ENCODE measurements around the gene ABCC8.

The ABCC8 gene

DNA sequence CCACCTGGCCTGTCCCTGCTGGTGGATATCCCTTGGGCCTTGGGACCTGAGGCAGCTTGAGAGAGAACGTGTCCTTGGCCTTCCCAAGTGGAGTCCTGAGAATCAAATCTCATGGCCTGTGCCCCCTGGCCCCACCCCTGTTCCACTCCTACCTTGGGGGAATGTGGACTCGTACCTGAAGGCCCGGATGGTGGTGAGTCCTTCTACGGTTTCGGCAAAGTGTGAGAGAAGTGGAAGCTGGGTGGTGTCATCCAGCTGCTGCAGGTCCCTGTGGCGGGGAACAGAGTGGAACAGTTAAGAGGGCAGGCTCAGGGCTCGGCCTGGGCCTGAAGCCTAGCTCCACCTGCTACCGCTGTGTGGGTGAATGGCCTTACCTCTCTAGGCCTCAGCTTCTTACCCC is 74.2 kb downstream of the ABCC8 start:
- DNase-seq: no peak

DNA sequence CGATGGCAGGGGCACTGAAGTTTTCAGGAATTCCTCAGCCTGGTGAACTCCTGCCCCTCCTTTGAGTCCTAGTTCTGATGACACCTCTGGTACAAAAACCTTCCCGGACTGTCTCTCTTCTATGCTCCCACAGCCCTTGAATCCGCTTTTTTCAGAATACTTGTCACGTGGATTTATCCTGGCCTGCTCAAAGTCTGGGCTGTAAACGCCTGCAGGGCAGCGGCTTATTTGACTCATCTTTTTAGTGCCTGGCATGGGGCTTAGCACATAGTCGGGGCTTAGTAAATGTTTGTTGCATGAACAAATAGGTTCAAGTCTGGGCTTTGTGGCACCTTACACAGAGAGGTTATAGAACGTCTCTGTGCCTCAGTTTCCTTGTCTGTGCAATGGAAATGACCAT is 74.8 kb downstream of the ABCC8 start:
- DNase-seq: no peak

- no peak for DNase-seq
Measured at GRCh38 chr11:17401316-17401715, 75.3 kb downstream of the ABCC8 start.

DNA sequence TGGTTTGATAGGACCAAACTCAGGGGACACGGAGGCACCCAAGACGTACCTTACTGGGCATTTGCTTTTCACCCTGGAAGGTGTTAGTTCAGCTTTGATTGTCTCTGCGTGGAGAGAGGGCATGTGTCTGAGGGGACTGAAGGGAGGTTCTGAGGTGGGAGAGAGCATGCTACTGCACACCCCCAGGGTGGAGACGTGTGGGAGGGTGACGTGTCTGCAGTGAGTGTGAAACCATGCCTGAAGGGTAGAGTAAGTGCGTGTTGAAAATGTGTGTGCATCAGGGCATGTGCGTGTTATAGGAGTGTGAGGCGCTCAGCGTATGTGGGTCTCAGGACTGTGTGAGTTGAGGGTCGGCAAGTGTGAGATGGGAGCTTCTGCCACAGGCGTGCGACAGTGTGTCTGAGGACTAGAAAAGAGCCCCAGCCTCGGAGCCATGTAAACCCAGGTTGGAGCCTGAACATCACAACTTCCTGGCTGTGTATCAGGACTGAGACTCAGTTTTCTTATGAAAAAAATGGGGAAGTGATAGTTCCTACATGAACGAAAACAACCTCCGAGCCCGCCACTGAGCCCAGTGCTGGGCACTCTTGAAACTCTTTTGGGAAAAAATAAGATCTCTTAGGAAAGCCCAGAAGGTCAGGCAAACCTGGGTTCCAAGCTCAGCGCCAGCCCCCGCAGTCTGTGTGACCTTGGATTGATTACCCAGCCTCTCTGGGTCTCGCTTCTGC is 76.4 kb downstream of the ABCC8 start:
- no peak for DNase-seq

DNA sequence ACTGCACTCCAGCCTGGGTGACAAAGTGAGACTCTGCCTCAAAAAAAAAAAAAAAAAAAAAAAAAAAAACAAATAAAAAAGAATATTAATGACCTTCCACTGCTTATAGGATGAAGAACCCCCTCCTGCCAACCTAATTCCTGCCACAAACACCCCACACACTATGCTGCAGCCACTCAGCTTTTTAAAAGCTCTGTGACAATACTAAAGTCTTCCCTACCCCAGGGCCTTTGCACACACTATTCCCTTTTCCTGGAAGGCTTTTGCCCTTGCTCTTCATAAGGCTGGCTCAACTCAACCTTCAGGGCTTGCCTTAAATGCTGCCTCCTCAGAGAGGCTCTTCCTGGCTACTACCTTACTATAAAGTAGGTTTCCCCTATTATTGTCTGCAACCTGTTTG is 77.4 kb downstream of the ABCC8 start:
- no peak for DNase-seq

DNA sequence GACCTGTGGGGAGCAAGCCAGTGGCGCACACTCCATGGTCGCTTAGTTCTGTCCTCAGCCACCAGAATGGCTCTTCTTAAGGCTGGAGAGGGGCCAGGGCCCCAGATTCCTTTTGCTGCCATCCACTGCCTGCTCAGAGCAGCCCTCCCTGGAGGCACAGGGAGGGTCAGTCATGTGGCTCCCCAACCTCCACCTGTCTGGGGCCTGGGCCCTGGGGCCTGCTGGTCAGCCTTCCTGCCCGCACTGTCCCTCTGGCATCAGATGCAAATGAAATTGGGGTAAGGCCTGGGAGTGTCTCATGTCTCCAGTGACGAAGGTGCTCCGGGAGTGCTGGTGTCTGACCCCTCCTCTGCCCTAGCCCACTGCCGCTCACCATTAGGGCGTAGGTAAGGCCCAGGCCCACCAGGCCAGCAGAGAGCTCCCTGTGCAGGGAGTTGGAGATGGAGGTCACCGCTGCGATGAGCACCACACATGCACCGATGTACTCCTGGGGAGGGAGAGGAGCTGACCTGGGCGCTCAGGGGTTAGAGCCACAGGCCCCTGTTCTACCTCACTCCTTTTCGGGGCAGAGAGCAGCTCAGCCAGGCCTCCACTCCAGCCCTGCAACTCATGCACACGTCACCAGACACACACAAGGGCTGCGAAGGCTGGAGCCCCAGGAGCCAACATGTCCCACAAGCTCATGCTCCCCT is 79.2 kb downstream of the ABCC8 start:
- no peak for DNase-seq

- no peak for DNase-seq
Measured at GRCh38 chr11:17396598-17397310, 79.9 kb downstream of the ABCC8 start.

- no peak for DNase-seq
Measured at GRCh38 chr11:17395978-17396377, 80.7 kb downstream of the ABCC8 start.

DNA sequence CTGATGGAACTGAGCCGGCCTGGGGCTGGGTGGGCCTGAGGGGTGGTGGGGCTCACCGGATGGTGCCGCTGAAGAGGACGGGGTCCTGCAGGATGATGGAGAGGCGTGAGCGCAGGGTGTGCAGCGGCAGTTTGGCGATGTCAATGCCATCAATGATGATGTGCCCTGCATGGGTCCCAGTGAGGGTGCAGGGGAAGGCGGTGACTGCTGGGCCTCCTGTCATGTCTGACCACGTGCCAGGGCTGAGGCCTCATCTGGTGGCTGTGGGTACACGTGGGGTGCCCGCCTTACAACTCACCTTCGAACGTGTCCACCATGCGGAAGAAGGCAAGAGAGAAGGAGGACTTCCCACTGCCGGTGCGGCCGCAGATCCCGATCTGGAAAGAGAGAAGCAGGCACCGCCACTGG is 81.1 kb downstream of the ABCC8 start:
- no peak for DNase-seq

DNA sequence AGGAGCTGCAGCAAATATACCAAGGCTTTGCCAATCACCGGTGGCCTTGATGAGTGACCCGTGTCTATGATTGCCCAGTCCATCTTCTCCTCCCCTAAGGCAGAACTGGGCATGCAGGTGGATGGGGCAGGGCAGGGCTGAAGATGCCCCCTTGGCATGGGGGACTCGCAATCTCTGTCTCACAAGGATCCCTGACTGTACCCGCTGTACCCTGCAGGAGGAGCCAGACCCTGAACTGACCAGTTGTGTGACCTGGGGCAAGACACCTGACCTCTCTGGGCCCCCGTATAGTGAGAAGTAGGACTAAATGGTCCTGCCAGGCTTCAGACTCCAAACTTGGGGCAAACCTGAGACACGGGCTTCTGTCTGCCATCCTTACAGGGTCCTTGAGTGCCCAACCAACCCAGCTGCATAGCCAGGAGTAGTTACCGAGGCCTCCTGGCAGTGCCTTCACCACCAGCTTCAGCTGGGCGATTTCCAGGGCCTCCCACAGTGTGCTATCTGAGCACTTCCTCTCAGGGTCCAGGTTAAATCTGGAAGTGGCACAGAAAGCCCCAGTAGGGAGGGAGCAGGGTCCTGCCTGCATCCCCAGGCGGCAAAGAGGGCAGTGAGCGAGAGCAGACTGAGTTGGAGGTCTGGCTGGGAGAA is 81.8 kb downstream of the ABCC8 start:
- DNase-seq: no peak

- DNase-seq: no peak
Measured at GRCh38 chr11:17393472-17393871, 83.2 kb downstream of the ABCC8 start.

DNA sequence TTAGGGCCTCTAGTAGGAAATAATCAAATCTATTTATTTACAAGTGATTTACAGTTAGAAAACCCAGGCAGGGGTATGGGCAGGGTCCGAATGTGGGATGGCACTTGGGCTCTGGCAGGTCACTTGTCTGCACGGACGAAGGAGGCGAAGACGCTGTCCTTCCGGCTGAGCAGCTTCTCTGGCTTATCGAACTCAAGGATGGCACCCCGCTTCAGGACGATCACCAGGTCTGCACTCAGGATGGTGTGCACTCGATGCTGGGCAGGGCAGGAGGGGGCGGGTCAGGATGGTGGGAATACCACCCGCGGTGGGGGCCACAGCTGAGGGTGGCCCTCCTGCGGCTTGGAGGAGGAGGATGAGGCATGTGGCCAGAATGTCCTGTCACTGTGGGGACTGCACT is 83.8 kb downstream of the ABCC8 start:
- no peak for DNase-seq

DNA sequence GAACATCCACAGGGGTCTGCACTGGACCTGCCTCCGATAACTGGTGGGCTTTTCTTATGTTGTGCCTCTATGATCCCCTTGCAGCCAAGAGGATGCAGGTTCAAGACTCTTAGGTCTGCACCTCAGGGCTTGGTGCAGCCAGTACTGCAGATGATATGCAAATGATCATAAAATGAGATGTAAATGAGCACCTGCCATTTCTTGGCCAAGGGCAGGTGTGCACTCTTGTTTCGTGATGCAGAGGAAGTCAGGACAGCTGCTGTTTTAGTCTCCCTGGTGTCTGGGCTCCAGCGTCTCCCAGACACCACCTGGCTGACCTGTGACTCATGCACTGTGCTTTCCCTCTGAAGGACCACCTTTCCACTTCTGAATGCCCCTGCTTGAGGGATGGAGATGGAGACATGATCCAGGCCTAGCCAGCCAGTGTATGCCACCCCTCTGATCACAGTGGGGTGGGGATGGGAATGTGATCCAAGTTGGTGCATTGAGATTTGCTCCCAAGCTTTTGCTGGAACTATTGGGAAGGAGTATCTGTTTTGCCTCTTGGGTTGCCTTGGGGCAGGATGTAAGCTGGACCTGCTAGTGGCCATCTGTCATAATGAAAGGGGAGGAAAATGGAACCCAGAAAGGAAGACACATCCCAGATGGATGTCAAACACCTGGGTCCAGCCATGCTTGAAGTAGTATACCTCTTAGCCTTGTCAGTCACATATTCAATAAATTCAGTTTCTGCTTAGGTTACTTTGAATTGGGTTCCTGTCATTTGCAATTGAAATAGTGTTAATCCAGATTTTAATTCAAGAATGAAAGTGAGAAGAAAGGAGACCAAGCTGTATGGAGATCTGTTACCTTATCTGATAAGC is 84.9 kb downstream of the ABCC8 start:
- DNase-seq: no peak

DNA sequence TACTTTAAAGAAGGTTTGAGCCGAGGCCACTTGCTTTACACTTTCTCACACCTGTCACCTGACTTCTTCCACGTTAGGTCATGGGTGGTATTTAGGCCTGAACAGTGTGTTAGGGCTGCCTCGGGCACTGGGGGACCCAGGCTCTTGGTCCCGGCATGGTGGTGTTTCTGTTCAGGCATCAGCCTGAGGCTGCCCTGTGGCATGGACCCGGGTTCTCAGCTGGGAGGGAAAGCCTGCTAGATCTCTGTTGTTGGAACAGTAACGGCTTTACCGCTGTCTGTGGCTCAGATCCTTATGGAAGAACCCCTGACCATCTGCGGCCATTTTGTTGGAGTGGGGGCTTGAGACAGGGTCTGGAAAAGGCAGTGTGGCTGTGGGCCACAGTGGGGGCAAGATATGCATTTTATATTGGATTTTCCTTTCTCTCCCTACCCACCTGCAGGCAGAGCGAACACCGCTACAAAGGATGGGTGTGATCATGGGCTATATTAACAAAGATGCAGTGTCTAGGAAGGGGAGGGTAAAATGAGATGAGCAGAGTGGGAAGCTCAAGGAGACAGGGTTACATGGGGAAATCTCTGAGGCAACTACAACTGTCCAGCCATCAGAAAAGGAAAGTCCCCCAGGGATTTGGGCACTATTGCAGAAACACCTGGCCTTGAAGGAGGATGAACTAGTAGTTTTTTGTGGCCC is 86.5 kb downstream of the ABCC8 start:
- no peak for DNase-seq

DNA sequence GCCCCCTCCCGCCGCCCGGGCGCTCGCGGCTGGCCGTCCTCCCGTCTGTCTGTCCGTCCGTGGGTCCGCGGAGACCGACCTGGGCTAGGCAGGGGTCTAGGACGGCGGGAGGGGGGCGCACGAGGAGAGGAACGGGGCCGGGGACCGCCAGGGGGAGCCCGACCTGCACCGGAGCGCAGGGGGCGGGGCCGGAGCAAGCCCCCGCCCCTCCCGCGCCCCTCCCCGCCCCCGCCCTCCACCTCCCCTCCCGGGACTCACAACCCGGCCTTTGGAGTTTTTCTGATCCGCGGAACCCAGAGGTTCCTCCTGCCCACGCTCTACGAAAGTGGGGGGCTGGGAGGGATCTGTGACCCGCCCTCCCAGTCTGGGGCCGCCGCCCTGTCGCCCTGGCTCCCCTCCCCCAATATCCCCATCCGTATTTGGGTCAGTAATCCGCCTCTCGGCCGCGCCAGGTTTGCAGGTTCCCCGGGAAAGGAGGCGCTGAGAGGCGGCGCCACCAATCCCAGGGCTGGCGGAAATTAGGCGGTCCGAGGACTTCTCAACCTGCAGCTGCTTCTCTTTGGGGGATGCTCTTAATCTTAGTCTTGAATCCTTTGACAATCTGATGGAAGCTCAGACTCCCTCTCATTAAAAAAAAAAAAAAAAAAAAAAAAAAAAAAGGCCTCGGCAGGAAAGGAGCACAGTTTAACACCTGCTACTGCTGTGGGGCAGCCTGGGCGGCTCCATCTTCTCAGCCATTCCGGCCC is 87.3 kb downstream of the ABCC8 start:
- DNase-seq: peak; percentile 54 to 78 (median 74)

DNA sequence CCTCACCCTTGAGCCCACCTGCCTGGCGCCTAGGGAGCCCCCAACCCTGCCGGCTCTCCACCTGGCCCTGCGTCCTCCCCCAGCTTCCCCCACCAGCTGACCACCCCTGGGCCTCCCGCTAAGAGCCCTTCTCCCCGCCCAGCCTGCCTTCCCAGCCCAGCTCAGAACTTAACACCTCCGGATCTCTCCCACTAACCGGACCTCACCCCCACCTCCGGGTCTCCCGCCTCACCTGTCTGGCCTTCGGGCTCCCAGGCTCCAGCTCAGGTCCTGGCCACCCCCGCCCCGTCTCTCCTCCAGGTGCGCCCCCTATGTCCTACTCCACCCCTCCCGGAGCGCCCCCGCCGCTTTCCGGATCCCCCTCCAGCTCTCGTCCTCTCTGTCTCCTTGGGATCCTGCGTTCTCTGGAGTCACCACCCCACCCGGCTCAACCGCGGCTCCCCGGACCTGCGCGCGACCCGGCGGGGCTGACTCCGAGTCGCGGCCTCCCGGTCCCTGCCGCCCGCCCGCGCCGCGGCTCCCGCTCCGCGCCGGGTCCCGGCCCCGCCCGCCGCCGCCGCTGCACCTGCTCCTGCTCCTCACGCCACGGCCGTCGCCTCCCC is 87.9 kb downstream of the ABCC8 start, which contains the start of gene KCNJ11:
Gene KCNJ11, minus strand, starts transcription at position 51 of the 602 bp plus-strand sequence. CDS start 568 bp downstream, outside the sequence.
- peak in 1 of 5 donors; percentile 8 for DNase-seq

DNA sequence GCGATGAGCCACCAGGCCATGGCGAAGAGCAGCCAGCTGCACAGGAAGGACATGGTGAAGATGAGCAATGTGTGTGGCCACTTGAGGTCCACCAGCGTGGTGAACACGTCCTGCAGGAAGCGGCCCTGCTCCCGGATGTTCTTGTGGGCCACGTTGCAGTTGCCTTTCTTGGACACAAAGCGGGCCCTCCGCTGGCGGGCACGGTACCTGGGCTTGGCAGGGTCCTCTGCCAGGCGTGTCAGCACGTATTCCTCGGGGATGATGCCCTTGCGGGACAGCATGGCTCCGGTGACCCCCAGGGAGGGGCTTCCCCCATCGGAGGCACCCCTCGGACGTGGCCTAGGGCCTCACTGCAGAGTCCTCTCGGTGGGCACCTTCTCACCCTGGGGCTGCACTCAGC is 88.8 kb downstream of the ABCC8 start:
- DNase-seq: no peak

DNA sequence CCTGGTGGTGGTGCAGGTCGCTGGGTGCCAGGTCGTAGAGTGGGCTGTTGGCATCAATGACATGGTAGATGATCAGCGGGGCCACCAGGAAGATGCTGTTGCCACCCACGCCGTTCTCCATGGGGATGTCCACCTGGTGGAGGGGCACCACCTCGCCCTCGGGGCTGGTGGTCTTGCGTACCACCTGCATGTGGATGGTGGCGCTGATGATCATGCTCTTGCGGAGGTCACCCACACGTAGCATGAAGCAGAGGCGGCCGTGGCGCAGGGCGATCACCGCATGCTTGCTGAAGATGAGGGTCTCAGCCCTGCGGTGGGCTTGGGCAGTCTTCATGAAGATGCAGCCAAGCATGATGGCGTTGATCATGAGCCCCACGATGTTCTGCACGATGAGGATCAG is 89.4 kb downstream of the ABCC8 start:
- DNase-seq: no peak

GRCh38 chr11:17386331-17387084 is 90.1 kb downstream of the ABCC8 start:
- DNase-seq: peak in 2 of 5 donors; percentile 24 to 27

DNA sequence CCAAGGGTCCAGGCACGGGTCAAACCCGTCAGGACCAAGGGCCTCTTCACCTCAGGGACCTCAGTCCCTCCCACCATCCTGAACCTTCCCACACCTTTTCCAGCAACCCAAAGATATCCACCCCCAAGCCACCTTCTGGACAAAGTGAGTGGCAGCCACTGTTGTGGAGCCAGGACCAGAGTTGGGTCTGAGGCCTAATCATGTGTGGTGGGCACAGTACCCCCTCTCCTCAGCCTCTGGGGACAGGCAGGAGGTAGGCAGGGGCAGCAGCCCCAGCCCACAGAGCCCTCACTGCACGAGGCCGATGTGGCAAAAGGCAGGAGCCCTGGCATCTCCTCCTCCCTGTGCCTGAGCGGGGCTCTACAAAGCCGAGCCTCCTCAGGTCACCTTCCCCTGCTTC is 90.7 kb downstream of the ABCC8 start:
- no peak for DNase-seq

Data from T-helper 1 cell (primary cell).